Panc1 (cell line): ENCODE results near the gene CHD6. TPM values are rescaled to one million over a fixed set of nuclear protein-coding genes. Genes with fewer than 3 reads are reported as not detected.

Experiments
- ATAC-seq: fragments of 200-7000 bp; cut with Tn5 transposase; 2 replicates; pipeline ENCODE4 v1.9.1; 2020; ENCODE audit warnings: mild to moderate bottlenecking, moderate library complexity
- BruUV-seq: library from RNA; stranded (reverse); fragments of 400-500 nt; replicated peaks from 2 replicates; lab custom pipeline; 2021; lab: Mats Ljungman, UMichigan
- CTCF ChIA-PET: fragments of 300-600 bp; sonication (Branson Sonifier 250); formaldehyde crosslinking; loops from one replicate; lab custom pipeline; 2022; ENCODE audit warnings: antibody characterized with exemption; lab: Charles Lee
- POLR2A ChIA-PET: fragments of 300-600 bp; sonication (Branson Sonifier 250); formaldehyde crosslinking; loops from one replicate; lab custom pipeline; 2022; ENCODE audit warnings: antibody characterized with exemption; lab: Charles Lee
- DNase-seq: peaks from one replicate; pipeline ENCODE4 v3.0.0-alpha.2; 2010; ENCODE audit warnings: low read depth, low spot score
- H3K27ac ChIP-seq: 2 replicates; pipeline ENCODE4 v1.5.1; 2011; ENCODE audit warnings: mild to moderate bottlenecking, low read length, inconsistent platforms
- H3K27me3 ChIP-seq: fragments of 200-500 bp; sonication (Bioruptor generic); 2 replicates; pipeline ENCODE4 v1.6.0; 2014; ENCODE audit warnings: low read length, inconsistent platforms; ENCODE audit not compliant: control insufficient read depth, insufficient read depth
- H3K36me3 ChIP-seq: fragments of 200-500 bp; sonication (Bioruptor generic); 2 replicates; pipeline ENCODE4 v1.5.1; 2014; ENCODE audit warnings: inconsistent platforms, mild to moderate bottlenecking, low read length, moderate library complexity; ENCODE audit not compliant: control insufficient read depth, insufficient read depth
- H3K4me1 ChIP-seq: 2 replicates; pipeline ENCODE4 v1.5.1; 2011; ENCODE audit warnings: inconsistent platforms, mild to moderate bottlenecking, low read length, moderate library complexity; ENCODE audit not compliant: control insufficient read depth, insufficient read depth
- H3K4me3 ChIP-seq, 2 experiments: 2 replicates each; pipeline ENCODE4 v1.5.1; 2011 to 2012; ENCODE audit warnings: low read depth in 2 of 2, low read length in 2 of 2, mild to moderate bottlenecking in 2 of 2, inconsistent platforms in 1 of 2, moderate library complexity in 1 of 2
- H3K9me3 ChIP-seq: fragments of 200-500 bp; sonication (Bioruptor generic); 2 replicates; pipeline ENCODE4 v1.5.1; 2014; ENCODE audit warnings: low read depth, mild to moderate bottlenecking, inconsistent platforms, low read length, moderate library complexity; ENCODE audit not compliant: control insufficient read depth, insufficient read depth
- POLR2AphosphoS5 ChIP-seq: IDR thresholded peaks from 2 replicates; pipeline ENCODE4 v1.6.1; 2012; ENCODE audit warnings: mild to moderate bottlenecking, low read depth, low read length, moderate library complexity
- SIN3A ChIP-seq: IDR thresholded peaks from 2 replicates; pipeline ENCODE4 v1.6.1; 2012; ENCODE audit warnings: low read depth, mild to moderate bottlenecking, low read length, moderate library complexity, borderline replicate concordance; ENCODE audit not compliant: insufficient read depth
- TCF7L2 ChIP-seq: IDR thresholded peaks from 2 replicates; pipeline ENCODE4 v1.6.1; 2011; ENCODE audit warnings: mild to moderate bottlenecking, low read depth, low read length, inconsistent platforms
- in situ Hi-C: cut with HindIII; loops from 2 replicates; pipeline ENCODE4 v1.10.0; 2016; ENCODE audit warnings: low sequenced_read_pairs, low pct_unique_long_range_greater_than_20kb
- intact Hi-C: fragments of 100-400 bp; cut with micrococcal nuclease; formaldehyde crosslinking; loops from one replicate; pipeline ENCODE4 v1.10.0; 2022; ENCODE audit not compliant: unreplicated experiment
- total RNA-seq: library from RNA; stranded (reverse); gene quantifications from one replicate; pipeline ENCODE4 v1.2.1, GENCODE V29; 2021; ENCODE audit not compliant: unreplicated experiment
- TF ChIP-seq, protein P1 (sequence below), 2 experiments: IDR thresholded peaks; 2 replicates each; pipeline ENCODE4 v1.6.1; 2011 to 2012; ENCODE audit warnings: low read depth in 2 of 2, control low read depth in 1 of 2, low read length in 1 of 2, mild to moderate bottlenecking in 1 of 2, moderate library complexity in 1 of 2; ENCODE audit not compliant: insufficient read depth in 1 of 2
- TF ChIP-seq, protein P2 (sequence below): fragments of 450-650 bp; IDR thresholded peaks from 2 replicates; pipeline ENCODE4 v1.5.1; 2017; ENCODE audit warnings: mild to moderate bottlenecking

Gene CHD6
- total RNA-seq, 1 experiment from 2014 or later = 21.3 TPM

- ATAC-seq (no peak), DNase-seq (no peak)
- H3K27ac ChIP-seq = no peak overlapping the region
- H3K27me3 ChIP-seq = peaks cover 19% of the 10 kb centered on the region
- in situ Hi-C loops (no loop called here), intact Hi-C loops (no loop called here)
- POLR2A ChIA-PET = no interaction called here
- no peak overlapping the region for H3K4me3 ChIP-seq
- TF ChIP-seq POLR2AphosphoS5 = no peak
- no peak for TF ChIP-seq SIN3A
- TF ChIP-seq, protein P1, sequence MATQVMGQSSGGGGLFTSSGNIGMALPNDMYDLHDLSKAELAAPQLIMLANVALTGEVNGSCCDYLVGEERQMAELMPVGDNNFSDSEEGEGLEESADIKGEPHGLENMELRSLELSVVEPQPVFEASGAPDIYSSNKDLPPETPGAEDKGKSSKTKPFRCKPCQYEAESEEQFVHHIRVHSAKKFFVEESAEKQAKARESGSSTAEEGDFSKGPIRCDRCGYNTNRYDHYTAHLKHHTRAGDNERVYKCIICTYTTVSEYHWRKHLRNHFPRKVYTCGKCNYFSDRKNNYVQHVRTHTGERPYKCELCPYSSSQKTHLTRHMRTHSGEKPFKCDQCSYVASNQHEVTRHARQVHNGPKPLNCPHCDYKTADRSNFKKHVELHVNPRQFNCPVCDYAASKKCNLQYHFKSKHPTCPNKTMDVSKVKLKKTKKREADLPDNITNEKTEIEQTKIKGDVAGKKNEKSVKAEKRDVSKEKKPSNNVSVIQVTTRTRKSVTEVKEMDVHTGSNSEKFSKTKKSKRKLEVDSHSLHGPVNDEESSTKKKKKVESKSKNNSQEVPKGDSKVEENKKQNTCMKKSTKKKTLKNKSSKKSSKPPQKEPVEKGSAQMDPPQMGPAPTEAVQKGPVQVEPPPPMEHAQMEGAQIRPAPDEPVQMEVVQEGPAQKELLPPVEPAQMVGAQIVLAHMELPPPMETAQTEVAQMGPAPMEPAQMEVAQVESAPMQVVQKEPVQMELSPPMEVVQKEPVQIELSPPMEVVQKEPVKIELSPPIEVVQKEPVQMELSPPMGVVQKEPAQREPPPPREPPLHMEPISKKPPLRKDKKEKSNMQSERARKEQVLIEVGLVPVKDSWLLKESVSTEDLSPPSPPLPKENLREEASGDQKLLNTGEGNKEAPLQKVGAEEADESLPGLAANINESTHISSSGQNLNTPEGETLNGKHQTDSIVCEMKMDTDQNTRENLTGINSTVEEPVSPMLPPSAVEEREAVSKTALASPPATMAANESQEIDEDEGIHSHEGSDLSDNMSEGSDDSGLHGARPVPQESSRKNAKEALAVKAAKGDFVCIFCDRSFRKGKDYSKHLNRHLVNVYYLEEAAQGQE (IDR thresholded peaks at IDR 0.05; ENCODE audit: insufficient read depth in 1 of 2, low read depth in 2 of 2, low read length in 1 of 2) = no peak
- no peak for TF ChIP-seq TCF7L2
- TF ChIP-seq, protein P2, sequence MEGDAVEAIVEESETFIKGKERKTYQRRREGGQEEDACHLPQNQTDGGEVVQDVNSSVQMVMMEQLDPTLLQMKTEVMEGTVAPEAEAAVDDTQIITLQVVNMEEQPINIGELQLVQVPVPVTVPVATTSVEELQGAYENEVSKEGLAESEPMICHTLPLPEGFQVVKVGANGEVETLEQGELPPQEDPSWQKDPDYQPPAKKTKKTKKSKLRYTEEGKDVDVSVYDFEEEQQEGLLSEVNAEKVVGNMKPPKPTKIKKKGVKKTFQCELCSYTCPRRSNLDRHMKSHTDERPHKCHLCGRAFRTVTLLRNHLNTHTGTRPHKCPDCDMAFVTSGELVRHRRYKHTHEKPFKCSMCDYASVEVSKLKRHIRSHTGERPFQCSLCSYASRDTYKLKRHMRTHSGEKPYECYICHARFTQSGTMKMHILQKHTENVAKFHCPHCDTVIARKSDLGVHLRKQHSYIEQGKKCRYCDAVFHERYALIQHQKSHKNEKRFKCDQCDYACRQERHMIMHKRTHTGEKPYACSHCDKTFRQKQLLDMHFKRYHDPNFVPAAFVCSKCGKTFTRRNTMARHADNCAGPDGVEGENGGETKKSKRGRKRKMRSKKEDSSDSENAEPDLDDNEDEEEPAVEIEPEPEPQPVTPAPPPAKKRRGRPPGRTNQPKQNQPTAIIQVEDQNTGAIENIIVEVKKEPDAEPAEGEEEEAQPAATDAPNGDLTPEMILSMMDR = no peak
- CTCF ChIA-PET = no interaction called here
- H3K4me1 ChIP-seq = no peaks in the 10 kb centered on the region
- no TSS peak for BruUV-seq
- H3K9me3 ChIP-seq = no peaks in the 10 kb centered on the region
- H3K36me3 ChIP-seq = no peaks in the 10 kb centered on the region
Measured at GRCh38 chr20:41639630-41640029, 21.5 kb upstream of the CHD6 start.

DNA sequence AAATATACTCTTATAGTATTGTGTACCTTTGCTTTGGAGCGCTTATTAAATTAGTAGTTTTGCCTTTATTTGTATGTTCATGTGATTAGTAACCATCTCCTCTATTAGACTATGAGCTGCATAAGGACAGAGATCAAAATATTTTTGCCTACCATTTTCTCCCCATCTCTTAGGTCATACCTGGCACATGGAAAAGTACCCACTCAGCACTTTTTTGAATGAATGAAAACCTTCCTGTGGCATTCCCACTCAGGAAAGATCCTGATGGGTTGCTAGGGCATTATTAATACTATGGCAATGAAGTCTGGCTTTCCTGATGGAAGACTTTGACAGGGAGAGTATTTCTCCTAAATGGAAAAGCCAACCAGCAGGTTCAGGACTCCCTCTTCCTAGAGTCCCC lies 20.3 kb upstream of the CHD6 start:
- Histone ChIP-seq H3K4me3 (no peak overlapping the region), H3K36me3 (no peaks in the 10 kb centered on the region), H3K9me3 (no peaks in the 10 kb centered on the region), H3K27ac (no peak overlapping the region), H3K4me1 (no peaks in the 10 kb centered on the region), H3K27me3 (peaks cover 22% of the 10 kb centered on the region)
- no peak for DNase-seq
- no peak for ATAC-seq
- CTCF ChIA-PET = interaction anchor here (0.7 kb wide), 1 partner anchor 1545 kb away, joined by 3 read pairs; no protein-coding TSS in a partner anchor
- intact Hi-C loops (no loop called here), in situ Hi-C loops (no loop called here)
- TF ChIP-seq POLR2AphosphoS5 = no peak
- TF ChIP-seq TCF7L2 = no peak
- TF ChIP-seq, protein P1 (IDR thresholded peaks at IDR 0.05; ENCODE audit: insufficient read depth in 1 of 2, low read depth in 2 of 2, low read length in 1 of 2) = no peak
- TF ChIP-seq SIN3A = no peak
- TF ChIP-seq, protein P2 = no peak
- POLR2A ChIA-PET = no interaction called here
- BruUV-seq = no TSS peak
